Fibroblast of skin of abdomen (primary cell): ENCODE results near the gene RETREG1.

ENCODE experiments used
- DNase-seq: peaks from one replicate; pipeline ENCODE4 v3.0.0-alpha.2; 2013

RETREG1 gene

DNA sequence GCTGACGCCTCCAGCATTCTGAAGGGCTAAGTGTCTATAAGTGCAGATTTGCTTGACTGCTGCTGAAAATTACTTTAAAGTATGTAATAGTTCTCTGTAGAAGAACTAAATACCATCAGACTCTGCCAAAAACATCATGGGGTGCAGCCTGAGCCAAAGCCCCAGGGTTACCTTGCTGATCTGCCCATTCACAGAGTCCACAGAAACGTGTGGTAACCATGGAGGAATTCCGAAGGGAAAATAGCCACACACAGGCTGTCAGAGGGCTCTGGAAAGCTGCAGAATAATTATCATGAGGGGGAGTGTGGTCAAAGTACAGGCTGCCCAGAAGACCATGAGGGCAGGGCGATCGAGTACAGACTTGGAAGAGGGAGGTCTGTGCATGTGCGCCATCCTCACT is 36.4 kb downstream of the RETREG1 start:
- DNase-seq: no peak

DNA sequence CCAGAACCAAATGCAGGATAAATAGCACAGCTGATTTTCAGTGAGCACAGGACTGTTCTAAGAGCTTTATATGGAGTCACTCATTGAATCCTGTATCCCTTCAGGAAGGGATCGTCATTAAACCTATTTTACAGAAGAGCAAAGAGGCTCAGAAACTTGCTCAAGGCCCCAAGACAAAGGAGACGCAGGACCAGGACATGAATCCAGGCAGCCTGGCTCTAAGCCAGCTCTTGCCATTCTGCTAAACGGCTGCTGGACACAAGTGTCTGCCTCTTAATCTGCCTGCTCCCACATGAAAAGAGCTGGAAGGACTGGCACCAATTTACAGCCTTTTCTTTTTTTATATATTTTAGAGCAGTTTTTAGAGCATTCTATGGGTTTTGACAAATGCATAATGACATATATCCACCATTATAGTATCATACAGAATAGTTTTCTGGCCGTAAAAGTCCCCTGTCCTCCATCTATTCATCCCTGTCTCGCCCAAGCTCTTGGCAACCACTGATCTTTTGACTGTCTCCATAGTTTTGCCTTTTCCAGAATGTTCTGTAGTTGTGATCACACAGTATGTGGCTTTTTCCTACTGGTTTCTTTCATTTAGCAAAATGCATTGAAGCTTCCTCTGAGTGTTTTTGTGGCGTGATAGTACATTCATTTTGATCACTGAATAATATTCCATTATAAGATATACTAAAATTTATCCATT is 37.5 kb downstream of the RETREG1 start:
- no peak for DNase-seq

GRCh38 chr5:16578474-16578883 is 38.3 kb downstream of the RETREG1 start:
- DNase-seq: no peak

GRCh38 chr5:16577677-16578076 is 39.1 kb downstream of the RETREG1 start:
- no peak for DNase-seq

DNA sequence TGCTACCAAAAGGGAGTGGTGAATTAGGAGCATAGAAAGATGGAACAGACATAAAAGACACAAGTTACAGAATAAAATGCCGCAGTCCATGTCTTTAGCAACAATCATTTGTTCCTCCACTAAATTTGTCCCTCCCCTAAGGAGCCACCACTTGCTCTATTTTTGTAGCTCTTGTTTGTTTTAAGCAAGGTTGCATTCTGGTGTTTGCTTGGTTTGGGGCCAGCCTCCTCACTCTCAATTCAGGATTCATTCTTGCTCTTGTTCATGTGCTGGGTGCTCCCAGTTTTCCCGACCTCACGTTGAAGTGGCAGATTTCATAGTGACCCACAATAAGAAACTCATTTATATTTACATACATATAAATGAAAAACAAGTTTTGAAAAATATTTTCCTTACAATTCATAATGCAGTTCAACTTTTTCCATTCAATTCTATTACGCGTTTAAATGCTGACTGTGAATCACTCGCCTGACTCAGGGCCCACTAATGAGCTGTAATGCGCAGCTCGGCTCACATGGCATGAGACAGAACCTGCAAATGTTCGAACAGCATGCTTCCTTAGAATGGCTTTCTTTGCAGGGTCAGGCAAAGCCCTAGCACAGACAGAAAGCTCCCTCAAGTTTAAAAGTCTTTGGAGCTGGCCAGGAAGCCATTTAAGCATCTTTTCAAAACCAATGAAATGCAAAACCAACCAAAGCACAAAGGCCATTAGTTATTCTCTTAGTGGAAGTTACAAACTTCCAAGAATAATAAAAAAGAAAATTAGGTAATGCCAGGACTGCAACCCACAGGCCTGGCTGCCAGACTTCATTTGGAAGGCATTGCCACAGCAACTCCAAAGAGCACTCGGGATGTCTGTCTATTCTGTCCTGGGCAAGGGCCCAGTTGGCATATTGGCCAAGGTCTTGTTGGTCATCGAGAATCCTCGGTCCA is 41.7 kb downstream of the RETREG1 start:
- peak; percentile 82 for DNase-seq

DNA sequence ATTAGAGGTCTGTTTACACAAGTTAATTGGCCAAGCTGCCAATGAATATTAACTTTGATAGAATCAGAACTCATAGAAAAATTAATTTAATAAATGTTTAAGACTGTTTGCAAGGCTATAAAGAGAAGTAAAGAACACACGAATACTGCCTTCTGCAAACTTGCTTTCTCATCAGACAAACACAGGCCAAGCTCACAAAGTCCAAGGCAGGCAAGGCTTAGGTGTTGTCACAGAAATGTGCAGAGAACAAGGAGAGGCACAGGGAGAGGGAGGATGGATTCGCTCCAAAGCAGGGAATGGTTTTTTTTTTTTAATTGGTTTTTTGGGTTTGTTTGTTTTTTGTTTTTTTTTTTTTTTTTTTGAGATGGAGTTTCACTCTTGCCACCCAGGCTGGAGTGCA is 43.4 kb downstream of the RETREG1 start:
- no peak for DNase-seq

DNA sequence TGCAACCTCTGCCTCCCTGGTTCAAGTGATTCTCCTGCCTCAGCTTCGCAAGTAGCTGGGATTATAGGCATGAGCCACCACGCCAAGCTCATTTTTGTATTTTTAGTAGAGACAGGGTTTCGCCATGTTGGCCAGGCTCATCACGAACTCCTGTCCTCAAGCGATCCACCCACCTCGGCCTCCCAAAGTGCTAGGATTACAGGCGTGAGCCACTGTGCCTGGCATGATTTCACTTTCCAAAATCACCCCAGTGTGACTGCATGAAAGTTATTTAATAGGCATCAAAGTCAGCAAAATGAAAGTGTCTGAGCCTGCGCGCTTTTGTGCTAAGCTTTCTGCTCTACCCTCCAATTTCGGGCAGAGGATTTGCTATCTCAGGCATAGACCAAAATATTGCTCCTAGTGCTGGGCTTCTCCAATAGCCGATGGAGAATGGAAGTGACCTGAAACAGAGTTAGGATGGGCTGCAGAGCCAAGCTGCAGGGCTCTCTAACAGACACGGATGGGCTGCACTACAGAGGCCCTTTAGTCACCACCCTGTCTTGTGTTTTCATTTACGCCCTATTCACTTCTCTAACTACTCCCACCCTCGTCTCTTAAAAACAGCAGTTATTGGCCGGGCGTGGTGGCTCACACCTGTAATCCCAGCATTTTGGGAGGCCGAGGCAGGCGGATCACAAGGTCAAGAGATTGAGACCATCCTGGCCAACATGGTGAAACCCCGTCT is 44.3 kb downstream of the RETREG1 start:
- no peak for DNase-seq

- DNase-seq: no peak
Measured at GRCh38 chr5:16571016-16571415, 45.8 kb downstream of the RETREG1 start.

GRCh38 chr5:16570121-16570815 is 46.5 kb downstream of the RETREG1 start:
- DNase-seq: peak; percentile 54

DNA sequence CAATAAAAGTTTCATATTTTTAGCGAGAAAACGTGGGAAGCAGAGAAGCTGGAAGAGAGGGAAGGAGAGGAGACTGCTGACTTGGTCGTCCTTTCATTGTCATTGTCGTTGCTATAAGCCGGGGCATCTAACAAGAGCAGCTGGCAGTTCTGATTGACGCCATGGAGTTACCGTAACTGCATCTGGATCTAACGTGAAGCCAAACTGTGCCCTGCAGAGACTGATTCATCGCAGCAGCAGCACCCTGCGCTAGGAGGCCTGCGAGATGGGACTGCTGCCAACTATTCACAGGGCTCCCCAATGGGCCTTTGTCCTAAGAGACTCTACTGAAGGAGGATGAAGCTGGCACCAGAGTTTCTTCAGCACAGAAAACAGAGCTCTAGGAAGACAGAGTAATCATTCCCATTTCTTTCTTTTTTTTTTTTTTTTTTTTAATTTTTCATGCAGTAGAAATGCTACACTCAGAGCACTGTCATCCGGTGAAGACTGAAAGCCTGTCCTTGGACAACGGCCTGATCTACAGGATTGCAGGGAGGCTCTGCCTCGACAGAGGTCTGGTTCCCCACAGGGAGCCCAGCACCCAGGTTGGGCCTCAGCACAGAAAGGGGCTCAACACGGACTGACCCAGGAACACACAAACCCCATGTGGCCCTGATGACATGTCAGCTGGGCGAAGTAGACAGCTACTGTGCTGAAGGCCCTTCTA is 47.8 kb downstream of the RETREG1 start:
- DNase-seq: peak; percentile 23

GRCh38 chr5:16567365-16567764 is 49.4 kb downstream of the RETREG1 start:
- DNase-seq: no peak

GRCh38 chr5:16565118-16565517 is 51.7 kb downstream of the RETREG1 start:
- DNase-seq: no peak

DNA sequence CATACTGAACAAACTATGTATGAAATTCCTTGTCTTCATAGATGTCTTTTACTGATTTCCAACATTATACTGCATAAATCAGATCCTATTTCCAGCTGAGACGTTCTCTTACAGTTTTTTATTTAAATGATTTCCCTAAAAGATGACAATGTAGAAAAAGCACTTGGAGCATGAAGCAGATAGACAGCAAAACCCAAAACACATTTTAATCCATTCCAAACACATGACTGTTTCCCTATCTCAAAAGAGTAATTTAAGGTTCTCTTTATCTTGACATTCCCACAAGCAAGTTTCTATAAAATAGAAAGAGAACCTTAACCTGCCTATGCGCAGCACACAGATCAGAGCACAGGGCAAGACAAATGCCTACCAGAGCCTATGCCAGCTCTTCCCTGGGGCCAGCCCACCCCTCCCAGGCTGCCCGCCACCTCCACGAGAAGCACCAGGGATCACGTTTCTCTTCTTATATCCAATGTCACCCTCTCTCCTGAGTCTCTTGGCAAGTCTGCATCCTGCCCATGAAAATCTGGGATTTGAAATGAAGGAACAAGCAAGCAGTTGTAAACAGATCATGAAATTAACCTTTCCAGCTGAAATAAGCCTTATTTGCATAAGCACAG is 52.4 kb downstream of the RETREG1 start:
- no peak for DNase-seq

GRCh38 chr5:16563686-16564085 is 53.1 kb downstream of the RETREG1 start:
- no peak for DNase-seq

GRCh38 chr5:16561660-16562059 is 55.1 kb downstream of the RETREG1 start:
- no peak for DNase-seq

DNA sequence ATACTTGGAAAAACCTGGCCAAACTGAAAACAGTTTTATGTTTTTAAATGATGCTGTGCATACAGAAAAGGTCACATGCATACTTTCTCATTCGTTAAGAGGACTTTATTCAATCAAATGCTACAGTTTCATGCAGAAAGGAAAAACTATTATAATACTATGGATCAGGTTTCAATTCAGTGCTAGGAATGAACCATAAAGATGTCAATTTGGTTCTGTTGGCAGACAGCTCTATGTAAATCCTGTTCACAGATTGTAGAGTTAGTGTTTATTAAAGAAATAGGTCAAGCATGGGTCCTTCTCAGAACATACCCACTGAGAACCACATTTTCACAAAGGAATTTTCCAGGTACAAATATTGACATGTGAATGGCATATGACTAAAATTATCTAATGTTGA is 57.1 kb downstream of the RETREG1 start:
- no peak for DNase-seq

DNA sequence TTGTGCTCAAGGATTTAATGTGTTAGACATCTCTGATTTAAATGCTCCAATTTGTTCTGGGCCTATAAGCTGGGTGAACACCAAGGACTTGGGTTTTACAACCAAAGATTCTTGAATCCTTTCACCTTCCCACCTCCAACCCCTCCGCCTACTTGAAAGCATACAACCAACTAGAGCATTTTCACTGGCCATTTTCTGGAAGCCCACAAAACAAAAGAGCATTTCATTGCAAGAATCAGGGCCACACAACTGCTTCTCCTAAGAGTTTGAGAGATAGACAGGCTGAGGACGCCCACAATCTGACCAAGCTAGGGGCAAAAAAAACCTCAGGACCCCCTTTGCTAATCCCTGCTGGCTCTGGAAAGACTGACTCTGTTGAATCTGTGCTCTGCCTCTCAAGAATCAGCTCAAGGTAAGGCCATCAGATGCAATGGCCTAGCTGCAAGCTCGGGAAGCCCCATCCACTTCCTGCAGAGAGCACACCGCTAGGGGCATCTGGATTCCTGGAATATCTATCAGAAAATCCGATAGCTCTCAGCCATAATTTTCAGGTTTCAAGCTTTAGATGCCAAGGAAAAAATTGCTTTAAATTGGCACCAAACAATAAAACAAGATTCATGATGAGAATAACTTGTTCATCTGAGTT is 57.7 kb downstream of the RETREG1 start:
- DNase-seq: no peak

- DNase-seq: no peak
Measured at GRCh38 chr5:16557477-16557876, 59.3 kb downstream of the RETREG1 start.

- DNase-seq: no peak
Measured at GRCh38 chr5:16554110-16554509, 62.7 kb downstream of the RETREG1 start.

DNA sequence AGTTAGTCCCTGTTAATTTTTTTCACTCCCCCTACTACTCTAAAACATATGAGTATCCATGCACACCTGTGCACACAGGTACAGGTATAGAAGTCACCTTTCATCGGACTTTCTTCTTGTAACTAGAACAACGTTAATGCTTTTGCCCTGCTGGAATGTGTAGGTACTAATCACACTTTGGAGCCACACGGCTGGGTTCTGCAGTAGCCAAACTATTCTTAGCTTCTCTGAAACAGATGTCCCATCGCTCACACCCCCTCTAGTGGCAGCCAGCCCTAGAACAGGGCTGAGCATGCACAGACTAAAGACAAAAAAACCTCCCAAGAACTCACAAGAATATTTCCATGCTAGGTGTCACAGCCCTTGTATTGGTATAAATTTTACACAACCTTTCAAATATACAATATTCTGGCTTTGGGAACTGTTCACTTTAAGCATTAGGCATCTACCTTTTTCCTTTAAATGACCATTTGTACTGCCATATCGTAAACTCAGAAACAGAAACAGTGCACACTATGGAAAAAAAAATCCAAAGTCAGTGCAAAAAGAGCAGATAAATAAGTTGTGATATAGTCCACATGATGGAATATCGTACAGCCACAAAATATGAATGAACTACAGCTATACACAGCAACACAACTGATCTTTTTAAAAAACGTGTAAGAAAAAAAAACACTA is 64.0 kb downstream of the RETREG1 start:
- DNase-seq: peak; percentile 62
